Measurements from ENCODE around the gene CDRT4. TPM values are rescaled to one million over a fixed set of nuclear protein-coding genes. Genes with fewer than 3 reads are reported as not detected.
A peak's percentile ranks its signal among the peaks of the same experiment; 100 is the strongest.

The CDRT4 gene
- total RNA-seq, 1 donor: 3.3 TPM

- no peak overlapping the region for H3K4me2 ChIP-seq (ENCODE audit: insufficient read depth, low read length)
- DNase-seq (ENCODE audit: insufficient read length, low spot score, missing footprints): no peak
- H3K27me3 ChIP-seq (ENCODE audit: insufficient read depth, low read length): no peaks in the 10 kb centered on the region
Observed at GRCh38 chr17:15479703-15480102, 12.3 kb upstream of the CDRT4 start.

GRCh38 chr17:15478845-15479244 lies 11.4 kb upstream of the CDRT4 start:
- Histone ChIP-seq H3K4me3 (ENCODE audit: insufficient read depth, low read length) (no peak overlapping the region), H2AFZ (ENCODE audit: low read length) (no peak overlapping the region), H3K4me1 (ENCODE audit: insufficient read depth, low read length) (peaks cover 9% of the 10 kb centered on the region), H3K27ac (ENCODE audit: low read depth, low read length) (no peak overlapping the region), H4K20me1 (ENCODE audit: insufficient read depth, low read length) (no peaks in the 10 kb centered on the region), H3K36me3 (ENCODE audit: insufficient read depth, low read length) (no peaks in the 10 kb centered on the region), H3K79me2 (ENCODE audit: insufficient read depth, low read length) (no peaks in the 10 kb centered on the region), H3K27me3 (ENCODE audit: insufficient read depth, low read length) (no peaks in the 10 kb centered on the region), H3K9me3 (ENCODE audit: low read depth, low read length) (no peaks in the 10 kb centered on the region), H3K4me2 (ENCODE audit: insufficient read depth, low read length) (no peak overlapping the region)
- TF ChIP-seq CTCF (IDR thresholded peaks at IDR 0.05; ENCODE audit: extremely low read depth, low read depth, low read length): no peak
- DNase-seq (ENCODE audit: insufficient read length, low spot score, missing footprints): no peak

More at GRCh38 chr17:15479703-15480102, 12.3 kb upstream of the CDRT4 start:
- Histone ChIP-seq H3K36me3 (ENCODE audit: insufficient read depth, low read length) (no peaks in the 10 kb centered on the region), H3K4me1 (ENCODE audit: insufficient read depth, low read length) (peaks cover 9% of the 10 kb centered on the region), H3K27ac (ENCODE audit: low read depth, low read length) (no peak overlapping the region), H4K20me1 (ENCODE audit: insufficient read depth, low read length) (no peaks in the 10 kb centered on the region), H3K4me3 (ENCODE audit: insufficient read depth, low read length) (no peak overlapping the region), H2AFZ (ENCODE audit: low read length) (no peak overlapping the region), H3K9me3 (ENCODE audit: low read depth, low read length) (no peaks in the 10 kb centered on the region), H3K79me2 (ENCODE audit: insufficient read depth, low read length) (no peaks in the 10 kb centered on the region)
- TF ChIP-seq CTCF (IDR thresholded peaks at IDR 0.05; ENCODE audit: extremely low read depth, low read depth, low read length): no peak

- no peaks in the 10 kb centered on the region for H3K36me3 ChIP-seq (ENCODE audit: insufficient read depth, low read length)
- no peaks in the 10 kb centered on the region for H3K79me2 ChIP-seq (ENCODE audit: insufficient read depth, low read length)
- H3K27ac ChIP-seq (ENCODE audit: low read depth, low read length): no peak overlapping the region
- no peak for TF ChIP-seq CTCF (IDR thresholded peaks at IDR 0.05; ENCODE audit: extremely low read depth, low read depth, low read length)
- no peaks in the 10 kb centered on the region for H3K27me3 ChIP-seq (ENCODE audit: insufficient read depth, low read length)
- no peak overlapping the region for H2AFZ ChIP-seq (ENCODE audit: low read length)
- peak overlapping the region; percentile 20 for H3K4me2 ChIP-seq (ENCODE audit: insufficient read depth, low read length)
- H3K4me3 ChIP-seq (ENCODE audit: insufficient read depth, low read length): no peak overlapping the region
- no peak for DNase-seq (ENCODE audit: insufficient read length, low spot score, missing footprints)
- H3K9me3 ChIP-seq (ENCODE audit: low read depth, low read length): no peaks in the 10 kb centered on the region
- peaks cover 9% of the 10 kb centered on the region for H3K4me1 ChIP-seq (ENCODE audit: insufficient read depth, low read length)
- no peaks in the 10 kb centered on the region for H4K20me1 ChIP-seq (ENCODE audit: insufficient read depth, low read length)
Observed at GRCh38 chr17:15475631-15476354, 8.4 kb upstream of the CDRT4 start.

- Histone ChIP-seq H2AFZ (ENCODE audit: low read length) (no peak overlapping the region), H4K20me1 (ENCODE audit: insufficient read depth, low read length) (no peaks in the 10 kb centered on the region), H3K36me3 (ENCODE audit: insufficient read depth, low read length) (no peaks in the 10 kb centered on the region), H3K79me2 (ENCODE audit: insufficient read depth, low read length) (no peaks in the 10 kb centered on the region), H3K27ac (ENCODE audit: low read depth, low read length) (no peak overlapping the region), H3K4me3 (ENCODE audit: insufficient read depth, low read length) (no peak overlapping the region), H3K4me2 (ENCODE audit: insufficient read depth, low read length) (no peak overlapping the region), H3K27me3 (ENCODE audit: insufficient read depth, low read length) (no peaks in the 10 kb centered on the region), H3K4me1 (ENCODE audit: insufficient read depth, low read length) (peaks cover 22% of the 10 kb centered on the region), H3K9me3 (ENCODE audit: low read depth, low read length) (no peaks in the 10 kb centered on the region)
- no peak for DNase-seq (ENCODE audit: insufficient read length, low spot score, missing footprints)
- no peak for TF ChIP-seq CTCF (IDR thresholded peaks at IDR 0.05; ENCODE audit: extremely low read depth, low read depth, low read length)
Observed at GRCh38 chr17:15472891-15473290, 5.5 kb upstream of the CDRT4 start.

Measured in osteoblast (primary cell).